Endothelial cell of umbilical vein (primary cell): ENCODE results near the gene ORM2. TPM values are rescaled to one million over a fixed set of nuclear protein-coding genes. Genes with fewer than 3 reads are reported as not detected.
"Not testable (repeated sequence)": the region's sequence is repeated elsewhere in the genome, so short reads cannot be mapped to it uniquely, and the experiment has no call there.

Experiments
- BruUV-seq: library from RNA; stranded (reverse); fragments of 400-500 nt; replicated peaks from 2 replicates; lab custom pipeline; 2021; lab: Mats Ljungman, UMichigan
- CTCF ChIA-PET: fragments of 300-600, 350-600 bp; sonication (Branson Sonifier 250); formaldehyde crosslinking; loops from one replicate; lab custom pipeline; 2021; ENCODE audit warnings: antibody characterized with exemption, inconsistent platforms; lab: Charles Lee
- POLR2A ChIA-PET: fragments of 300-600, 350-600 bp; sonication (Branson Sonifier 250); formaldehyde crosslinking; loops from one replicate; lab custom pipeline; 2021; ENCODE audit warnings: antibody characterized with exemption, inconsistent platforms; lab: Charles Lee
- DNase-seq: peaks from one replicate; pipeline ENCODE4 v3.0.0-alpha.2; 2011; ENCODE audit warnings: low read depth, low spot score
- FAIRE-seq: peaks from 2 replicates; lab custom pipeline; 2011; peaks lifted over from hg19 to GRCh38; lab: Jason Lieb, UNC
- H2AFZ ChIP-seq: 2 replicates; pipeline ENCODE4 v1.6.0; 2012; ENCODE audit warnings: low read depth, low read length, control low read depth, inconsistent platforms
- H3K27ac ChIP-seq: 2 replicates; pipeline ENCODE4 v1.5.1; 2011; ENCODE audit warnings: low read depth, mild to moderate bottlenecking, control low read depth, low read length, moderate library complexity; ENCODE audit not compliant: insufficient read depth
- H3K27me3 ChIP-seq, 2 experiments: 2 replicates each; pipeline versions ENCODE4 v1.6.0 to v1.6.1; 2011; ENCODE audit warnings: low read length in 2 of 2, mixed read lengths in 1 of 2; ENCODE audit not compliant: control insufficient read depth in 2 of 2, insufficient read depth in 2 of 2
- H3K36me3 ChIP-seq, 2 experiments: 2 replicates in 1 of 2; 3 replicates in 1 of 2; pipeline ENCODE4 v1.5.1; 2011; ENCODE audit warnings: low read length in 2 of 2, mild to moderate bottlenecking in 1 of 2, moderate library complexity in 1 of 2; ENCODE audit not compliant: control insufficient read depth in 2 of 2, insufficient read depth in 2 of 2; ENCODE audit errors: extremely low read depth in 1 of 2
- H3K4me1 ChIP-seq: 3 replicates; pipeline ENCODE4 v1.5.1; 2011; ENCODE audit warnings: mild to moderate bottlenecking, low read length; ENCODE audit not compliant: control insufficient read depth, insufficient read depth; ENCODE audit errors: extremely low read depth
- H3K4me2 ChIP-seq: 2 replicates; pipeline ENCODE4 v1.6.1; 2011; ENCODE audit warnings: low read length, control low read depth, mixed read lengths; ENCODE audit not compliant: insufficient read depth
- H3K4me3 ChIP-seq, 3 experiments: fragments of 200-600 bp in 1 of 3; sonication (generic), shearing (Covaris generic) in 1 of 3; replicated peaks in 1 of 3; 2 replicates each; pipeline ENCODE4 v1.5.1; 2011 to 2016; ENCODE audit warnings: control low read depth in 3 of 3, low read length in 3 of 3, mild to moderate bottlenecking in 2 of 3, inconsistent platforms in 1 of 3, low read depth in 1 of 3, moderate library complexity in 1 of 3; ENCODE audit not compliant: insufficient read depth in 1 of 3
- H3K79me2 ChIP-seq: 2 replicates; pipeline ENCODE4 v1.6.0; 2012; ENCODE audit warnings: low read length, inconsistent platforms; ENCODE audit not compliant: control insufficient read depth, insufficient read depth
- H3K9ac ChIP-seq: replicated peaks from 2 replicates; pipeline ENCODE3; 2011; ENCODE audit warnings: low read length, control low read depth; ENCODE audit not compliant: insufficient read depth; ENCODE audit errors: extremely low read depth
- H3K9me1 ChIP-seq: replicated peaks from 3 replicates; pipeline ENCODE4 v1.6.0; 2011; ENCODE audit warnings: mild to moderate bottlenecking, low read length; ENCODE audit not compliant: control insufficient read depth, insufficient read depth; ENCODE audit errors: extremely low read depth
- H3K9me3 ChIP-seq: replicated peaks from 2 replicates; pipeline ENCODE4 v1.5.1; 2012; ENCODE audit warnings: low read length, inconsistent platforms; ENCODE audit not compliant: control insufficient read depth, insufficient read depth
- H4K20me1 ChIP-seq: replicated peaks from 2 replicates; pipeline ENCODE3; 2011; ENCODE audit warnings: mild to moderate bottlenecking, low read length; ENCODE audit not compliant: control insufficient read depth, insufficient read depth; ENCODE audit errors: extremely low read depth
- GATA2 ChIP-seq: IDR thresholded peaks from 2 replicates; pipeline ENCODE4 v1.7.0; 2011; ENCODE audit warnings: low read depth, mild to moderate bottlenecking, moderate library complexity, mixed read lengths, low read length; ENCODE audit not compliant: insufficient read length, insufficient read depth
- MYC ChIP-seq: IDR thresholded peaks from one replicate; pipeline ENCODE4 v1.6.1; 2011; ENCODE audit warnings: mild to moderate bottlenecking, low read depth, low read length
- POLR2A ChIP-seq: IDR thresholded peaks from 2 replicates; pipeline ENCODE4 v1.6.1; 2012; ENCODE audit warnings: low read depth, mild to moderate bottlenecking, control low read depth, low read length
- POLR2AphosphoS5 ChIP-seq: IDR thresholded peaks from 2 replicates; pipeline ENCODE4 v1.6.1; 2012; ENCODE audit warnings: low read depth, mild to moderate bottlenecking, control low read depth, low read length, moderate library complexity; ENCODE audit not compliant: insufficient read depth
- dilution Hi-C: fragments of 300-500 bp; cut with MboI; formaldehyde crosslinking; loops from one replicate; pipeline ENCODE4 v1.15.0; 2019; ENCODE audit warnings: low sequenced_read_pairs; ENCODE audit not compliant: extremely low pct_ligation_motif_present
- intact Hi-C: fragments of 100-400 bp; cut with micrococcal nuclease; formaldehyde crosslinking; loops from one replicate; pipeline ENCODE4 v1.10.0; 2022
- polyA plus RNA-seq, 4 experiments: library from polyadenylated mRNA; depleted of rRNA in 3 of 4; stranded (reverse) in 3 of 4; unstranded in 1 of 4; fragments of >200 nt; gene quantifications; 2 replicates each; pipeline versions ENCODE4 v1.2.1 to v1.2.3, GENCODE V29; 2011 to 2012; ENCODE audit warnings: missing spikeins in 1 of 4
- total RNA-seq: library from RNA; stranded (reverse); gene quantifications from 2 replicates; pipeline ENCODE4 v1.2.3, GENCODE V29; 2021

ORM2 gene
- total and polyA plus RNA-seq, 2 donors (not counting 3 experiments of a cell fraction or from before 2014, with no cell fraction given): not detected

GRCh38 chr9:114320710-114321109 lies 9.0 kb upstream of the ORM2 start:
- POLR2A ChIA-PET, DNase-seq, FAIRE-seq: not testable (repeated sequence)

GRCh38 chr9:114321759-114322158 lies 7.9 kb upstream of the ORM2 start:
- CTCF ChIA-PET: no interaction called here
- Histone ChIP-seq H3K9ac (no peak overlapping the region), H3K27me3 (peaks cover 0 to 5% of the 10 kb centered on the region in 2 experiments), H3K36me3 (no peaks in the 10 kb centered on the region), H3K79me2 (no peaks in the 10 kb centered on the region), H3K9me3 (no peaks in the 10 kb centered on the region), H3K27ac (no peak overlapping the region), H3K4me2 (no peak overlapping the region), H3K9me1 (no peaks in the 10 kb centered on the region), H3K4me3 (no peak overlapping the region), H4K20me1 (no peaks in the 10 kb centered on the region), H2AFZ (no peak overlapping the region), H3K4me1 (no peaks in the 10 kb centered on the region)
- POLR2A ChIA-PET: no interaction called here
- DNase-seq (no peak), FAIRE-seq (no peak)
- TF ChIP-seq MYC: no peak
- TF ChIP-seq POLR2AphosphoS5: no peak
- no peak for TF ChIP-seq POLR2A
- TF ChIP-seq GATA2: no peak
- dilution Hi-C loops: no loop called here
- intact Hi-C loops: no loop called here
- BruUV-seq: no TSS peak

More at GRCh38 chr9:114320710-114321109, 9.0 kb upstream of the ORM2 start:
- H3K4me3 ChIP-seq, H3K9me1 ChIP-seq, intact Hi-C loops, BruUV-seq, H2AFZ ChIP-seq, H3K27me3 ChIP-seq, H3K36me3 ChIP-seq, H4K20me1 ChIP-seq, H3K9me3 ChIP-seq, H3K4me2 ChIP-seq, H3K4me1 ChIP-seq, H3K27ac ChIP-seq, dilution Hi-C loops, H3K79me2 ChIP-seq, H3K9ac ChIP-seq: not testable (repeated sequence)
- CTCF ChIA-PET: interaction anchor here (1.4 kb wide), 1 partner anchor 13 kb away, joined by 3 read pairs; no protein-coding TSS in a partner anchor

- BruUV-seq, intact Hi-C loops, H3K9me3 ChIP-seq, H2AFZ ChIP-seq, H3K9ac ChIP-seq, H3K27ac ChIP-seq, H3K9me1 ChIP-seq, H3K4me3 ChIP-seq, DNase-seq, CTCF ChIA-PET, FAIRE-seq, H3K36me3 ChIP-seq, POLR2A ChIA-PET, H3K27me3 ChIP-seq, H3K79me2 ChIP-seq, H4K20me1 ChIP-seq, H3K4me1 ChIP-seq, H3K4me2 ChIP-seq, dilution Hi-C loops: not testable (repeated sequence)
Observed at GRCh38 chr9:114322160-114322818, 7.4 kb upstream of the ORM2 start.
